Body of pancreas (tissue), 4 donors: ENCODE data around the gene MAN1A2. TPM values are rescaled to one million over a fixed set of nuclear protein-coding genes. Genes with fewer than 3 reads are reported as not detected.

Experiments
- ATAC-seq: fragments of 150-250 bp; one replicate; pipeline ENCODE4 v1.9.1; 2016
- DNase-seq, 4 donors: peaks; one replicate each; pipeline ENCODE4 v3.0.0-alpha.2; 2019
- H3K27ac ChIP-seq, 4 donors: fragments of 200-600 bp; sonication (generic); 1 replicate in 3 of 4; 2 replicates in 1 of 4; pipeline versions ENCODE4 v1.5.1 to v1.6.1; 2016 to 2019; ENCODE audit warnings: mild to moderate bottlenecking in 1 of 4, mixed read lengths in 1 of 4, moderate library complexity in 1 of 4
- H3K27me3 ChIP-seq, 2 donors: fragments of 200-600 bp; sonication (generic); one replicate each; pipeline ENCODE4 v1.6.0; 2016; ENCODE audit warnings: mild to moderate bottlenecking in 1 of 2
- H3K36me3 ChIP-seq, 2 donors: fragments of 200-600 bp; sonication (generic); replicated peaks in 1 of 2; 2 replicates each; pipeline ENCODE4 v1.5.1; 2016; ENCODE audit warnings: low read depth in 2 of 2; ENCODE audit not compliant: insufficient read depth in 1 of 2
- H3K4me1 ChIP-seq: fragments of 200-600 bp; sonication (generic); one replicate; pipeline ENCODE4 v1.6.0; 2016
- H3K4me3 ChIP-seq, 2 donors: fragments of 200-600 bp; sonication (generic); 1 replicate in 1 of 2; 2 replicates in 1 of 2; pipeline ENCODE4 v1.5.1; 2016 to 2019
- H3K9me3 ChIP-seq, 3 donors: fragments of 200-600 bp; sonication (generic); 1 replicate in 2 of 3; 2 replicates in 1 of 3; pipeline ENCODE4 v1.5.1; 2016
- CTCF ChIP-seq, 7 experiments: fragments of 450-650 bp in 4 of 7; fragments of 200-600 bp in 3 of 7; sonication (generic) in 3 of 7; IDR thresholded peaks; one replicate each; pipeline ENCODE4 v1.5.1; 2016 to 2019; ENCODE audit warnings: antibody characterized with exemption in 7 of 7
- POLR2A ChIP-seq, 3 donors: fragments of 450-650 bp; IDR thresholded peaks; one replicate each; pipeline ENCODE4 v1.6.1; 2016; ENCODE audit warnings: antibody characterized with exemption in 3 of 3, mild to moderate bottlenecking in 2 of 3
- WGBS, 2 donors: methylation state at CpG; one replicate each; pipeline ENCODE4 v1.1.5; 2017; 5-methylcytosine and 5-hydroxymethylcytosine counted together
- intact Hi-C: fragments of 100-400 bp; cut with DNase I; formaldehyde crosslinking; loops from one replicate; pipeline ENCODE4 v1.15.1; 2023
- total RNA-seq, 2 donors: library from RNA; depleted of rRNA; stranded (reverse); fragments of >200 nt; gene quantifications; one replicate each; pipeline ENCODE4 v1.1.0, GENCODE V29; 2016

MAN1A2 gene
- total RNA-seq, 2 donors from 2014 or later: 37.9 to 54.4 TPM

DNA sequence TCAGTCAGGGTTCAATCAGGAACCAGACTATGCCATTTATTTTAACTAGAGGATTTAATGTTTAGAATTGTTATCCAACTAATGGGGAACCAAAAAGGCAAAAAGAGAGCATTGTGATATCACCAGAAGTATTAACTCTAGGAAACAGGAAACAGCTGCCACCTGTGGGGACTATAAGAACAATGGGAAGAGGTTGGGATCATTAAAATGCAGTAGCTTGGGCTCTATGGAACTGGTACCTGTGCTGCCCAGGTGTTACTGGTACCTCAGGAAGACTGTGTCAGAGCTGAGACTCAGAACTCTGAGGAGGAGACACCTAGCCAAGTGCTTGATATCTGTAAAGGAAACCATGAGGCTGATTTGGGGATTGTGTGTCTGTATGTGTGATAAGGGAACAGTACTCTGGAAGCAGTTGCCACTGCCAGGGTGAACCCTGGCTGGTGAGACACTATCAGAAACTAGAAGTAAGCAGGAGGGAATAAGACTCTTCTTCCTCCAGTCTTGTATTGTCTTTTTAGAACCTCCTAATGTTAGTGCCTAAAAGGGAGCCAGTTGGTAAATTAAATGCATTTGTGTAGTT, 49.4 kb downstream of the MAN1A2 start:
- H3K9me3 ChIP-seq: no peaks in the 10 kb centered on the region
- no peak for DNase-seq
- no peak overlapping the region for H3K27ac ChIP-seq
- H3K36me3 ChIP-seq: no peaks in the 10 kb centered on the region
- TF ChIP-seq CTCF (IDR thresholded peaks at IDR 0.05) (no peak), POLR2A (IDR thresholded peaks at IDR 0.05) (no peak)
- H3K4me3 ChIP-seq: no peak overlapping the region
- ATAC-seq: peak; percentile 30
- H3K4me1 ChIP-seq: peaks cover 28% of the 10 kb centered on the region
- intact Hi-C loops: no loop called here
- H3K27me3 ChIP-seq: no peaks in the 10 kb centered on the region

- Histone ChIP-seq H3K4me3 (no peak overlapping the region), H3K27me3 (no peaks in the 10 kb centered on the region), H3K27ac (no peak overlapping the region), H3K9me3 (peaks cover 0 to 4% (median 0%) of the 10 kb centered on the region in 3 donors), H3K4me1 (peaks cover 3% of the 10 kb centered on the region), H3K36me3 (no peaks in the 10 kb centered on the region)
- ATAC-seq: no peak
- TF ChIP-seq POLR2A (IDR thresholded peaks at IDR 0.05) (no peak), CTCF (IDR thresholded peaks at IDR 0.05) (no peak)
- WGBS, 2 donors: 92 to 97% methylated on average over 2 of the region's 2 CpGs
- no peak for DNase-seq
- intact Hi-C loops: no loop called here
Observed at GRCh38 chr1:117425050-117425734, 57.9 kb downstream of the MAN1A2 start.

- ATAC-seq (no peak), DNase-seq (no peak)
- TF ChIP-seq POLR2A (IDR thresholded peaks at IDR 0.05) (no peak), CTCF (IDR thresholded peaks at IDR 0.05) (no peak)
- H3K27ac ChIP-seq: no peak overlapping the region
- intact Hi-C loops: no loop called here
- no peaks in the 10 kb centered on the region for H3K36me3 ChIP-seq
- H3K4me1 ChIP-seq: no peaks in the 10 kb centered on the region
- H3K27me3 ChIP-seq: no peaks in the 10 kb centered on the region
- H3K9me3 ChIP-seq: peaks cover 0 to 4% (median 0%) of the 10 kb centered on the region in 3 donors
- H3K4me3 ChIP-seq: no peak overlapping the region
Observed at GRCh38 chr1:117427297-117427696, 60.0 kb downstream of the MAN1A2 start.

DNA sequence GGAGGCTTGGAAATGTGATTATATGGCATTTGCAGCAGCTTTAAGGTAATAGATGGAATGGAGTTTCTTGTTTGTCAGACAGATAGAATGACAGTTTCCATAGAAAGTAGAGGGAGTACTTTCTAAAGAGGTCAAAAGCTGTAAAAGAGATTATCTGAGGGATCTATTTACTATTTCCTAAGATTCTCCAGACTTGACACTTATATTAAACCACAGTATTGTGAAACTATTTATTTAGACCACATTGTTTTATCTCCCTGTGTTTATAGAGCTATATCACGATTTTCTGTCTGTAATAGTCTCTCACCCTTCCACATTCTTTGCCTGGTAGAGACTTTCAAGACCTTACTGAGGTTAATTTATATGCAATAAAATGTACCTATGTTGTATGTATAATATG, 66.7 kb downstream of the MAN1A2 start:
- ATAC-seq: no peak
- intact Hi-C loops: no loop called here
- 58 to 59% methylated on average over 1 of the region's 1 CpG for WGBS, 2 donors
- TF ChIP-seq POLR2A (IDR thresholded peaks at IDR 0.05) (no peak), CTCF (IDR thresholded peaks at IDR 0.05) (no peak)
- Histone ChIP-seq H3K9me3 (no peaks in the 10 kb centered on the region), H3K4me3 (no peak overlapping the region), H3K27me3 (no peaks in the 10 kb centered on the region), H3K36me3 (no peaks in the 10 kb centered on the region), H3K4me1 (peaks cover 15% of the 10 kb centered on the region), H3K27ac (no peak overlapping the region)
- no peak for DNase-seq

DNA sequence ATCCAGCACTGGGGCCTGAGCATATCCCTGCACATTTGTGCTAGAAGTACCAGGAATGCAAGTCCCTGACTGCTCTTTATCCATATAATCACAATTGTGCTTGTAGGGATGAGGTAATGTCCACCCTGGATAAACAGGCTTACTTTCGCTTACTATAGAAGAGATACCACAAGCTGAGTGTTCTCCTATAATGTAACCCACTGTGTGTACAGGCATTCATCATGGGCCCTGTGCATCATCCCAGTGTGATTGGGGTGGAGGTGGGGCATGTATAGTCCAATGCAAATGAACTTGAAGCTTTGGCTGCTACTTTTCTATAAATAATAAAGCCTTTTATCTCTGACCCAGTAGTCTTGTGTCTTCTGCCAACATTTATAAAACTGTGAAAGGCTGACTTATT, 69.3 kb downstream of the MAN1A2 start:
- no peaks in the 10 kb centered on the region for H3K27me3 ChIP-seq
- H3K4me3 ChIP-seq: no peak overlapping the region
- 86 to 100% methylated on average over 1 of the region's 1 CpG for WGBS, 2 donors
- ATAC-seq (no peak), DNase-seq (no peak)
- no peaks in the 10 kb centered on the region for H3K9me3 ChIP-seq
- H3K36me3 ChIP-seq: no peaks in the 10 kb centered on the region
- intact Hi-C loops: no loop called here
- H3K4me1 ChIP-seq: peaks cover 15% of the 10 kb centered on the region
- H3K27ac ChIP-seq: no peak overlapping the region
- TF ChIP-seq CTCF (IDR thresholded peaks at IDR 0.05) (no peak), POLR2A (IDR thresholded peaks at IDR 0.05) (no peak)
